HepG2 (cell line): Measurements from ENCODE around the gene PSKH1. TPM values are rescaled to one million over a fixed set of nuclear protein-coding genes. Genes with fewer than 3 reads are reported as not detected.

Experiments
- AKAP8 ChIP-seq: sonication (generic); formaldehyde crosslinking; IDR thresholded peaks from 2 replicates; pipeline ENCODE4 v1.5.1; 2020; ENCODE audit warnings: mild to moderate bottlenecking, missing genetic modification reagents
- FOXK1 ChIP-seq: sonication (generic); formaldehyde crosslinking; IDR thresholded peaks from 2 replicates; pipeline ENCODE4 v1.4.0; 2020; ENCODE audit warnings: low read depth, missing genetic modification reagents, borderline replicate concordance
- ISX ChIP-seq: sonication (generic); formaldehyde crosslinking; conservative IDR thresholded peaks from 2 replicates; pipeline ENCODE4 v1.5.0; 2020; ENCODE audit warnings: missing genetic modification reagents
- MBNL3 ChIP-seq: fragments of 250-450 bp; sonication (Bioruptor Pico); conservative IDR thresholded peaks from 2 replicates; pipeline ENCODE4 v1.8.0; 2022; ENCODE audit warnings: mild to moderate bottlenecking, inconsistent platforms
- MIER3 ChIP-seq: IDR thresholded peaks from 2 replicates; pipeline ENCODE4 v1.6.1; 2016; ENCODE audit warnings: missing compliant biosample characterization, borderline replicate concordance
- PCBP2 ChIP-seq: fragments of 200-400 bp; formaldehyde crosslinking; optimal IDR thresholded peaks from 2 replicates; pipeline ENCODE3; 2018; ENCODE audit warnings: low read length, low read depth; ENCODE audit not compliant: poor library complexity, severe bottlenecking
- SP1 ChIP-seq, 2 experiments: fragments of 450-650 bp in 1 of 2; sonication (generic) in 1 of 2; formaldehyde crosslinking in 1 of 2; IDR thresholded peaks; 2 replicates each; pipeline versions ENCODE4 v1.4.0 to v1.6.1; 2016 to 2020; ENCODE audit warnings: missing genetic modification reagents in 1 of 2
- TAF15 ChIP-seq: fragments of 200-400 bp; formaldehyde crosslinking; IDR thresholded peaks from one replicate; pipeline ENCODE4 v1.6.1; 2018; ENCODE audit warnings: mild to moderate bottlenecking, low read depth, low read length; ENCODE audit not compliant: poor library complexity, severe bottlenecking
- ZBTB38 ChIP-seq: sonication (generic); formaldehyde crosslinking; IDR thresholded peaks from 2 replicates; pipeline ENCODE4 v1.5.1; 2020; ENCODE audit warnings: mild to moderate bottlenecking, missing genetic modification reagents
- ZBTB8A ChIP-seq: sonication (generic); formaldehyde crosslinking; IDR thresholded peaks from 2 replicates; pipeline ENCODE4 v1.4.0; 2020; ENCODE audit warnings: mild to moderate bottlenecking, low read depth, missing genetic modification reagents, borderline replicate concordance
- ZNF329 ChIP-seq: sonication (generic); formaldehyde crosslinking; IDR thresholded peaks from 2 replicates; pipeline ENCODE4 v1.9.0; 2021; ENCODE audit warnings: low read depth, mild to moderate bottlenecking, missing genetic modification reagents
- ZNF589 ChIP-seq: sonication (generic); formaldehyde crosslinking; conservative IDR thresholded peaks from 2 replicates; pipeline ENCODE4 v1.8.0; 2022; ENCODE audit warnings: mild to moderate bottlenecking, moderate library complexity, missing genetic modification reagents
- ZNF703 ChIP-seq: sonication (generic); formaldehyde crosslinking; IDR thresholded peaks from 2 replicates; pipeline ENCODE4 v1.5.1; 2020; ENCODE audit warnings: missing genetic modification reagents, mild to moderate bottlenecking, moderate library complexity, borderline replicate concordance
- ZNF792 ChIP-seq: IDR thresholded peaks from 2 replicates; pipeline ENCODE4 v1.6.1; 2016
- polyA plus RNA-seq, 8 experiments: library from polyadenylated mRNA; depleted of rRNA in 3 of 8; stranded (reverse) in 7 of 8; unstranded in 1 of 8; fragments of >200 nt; fragmentation: Illumina TruSeq in 4 of 8; extraction: Trizol in 4 of 8; gene quantifications; 2 replicates each; pipeline versions ENCODE4 v1.2.1 to v1.2.3, GENCODE V29; 2011 to 2016; ENCODE audit warnings: low read depth in 4 of 8, missing spikeins in 1 of 8, mixed read lengths in 1 of 8; ENCODE audit not compliant: insufficient read depth in 1 of 8
- total RNA-seq, 5 experiments: library from RNA; depleted of rRNA; stranded (reverse); fragments of >200 nt; fragmentation: Illumina TruSeq; extraction: Trizol; gene quantifications; 2 replicates each; pipeline ENCODE4 v1.2.3, GENCODE V29; 2016; ENCODE audit warnings: low read depth in 1 of 5
- TF ChIP-seq, protein P1 (sequence below): sonication (generic); formaldehyde crosslinking; IDR thresholded peaks from 2 replicates; pipeline ENCODE4 v1.8.0; 2022; ENCODE audit warnings: missing genetic modification reagents, mild to moderate bottlenecking, inconsistent platforms, borderline replicate concordance
- TF ChIP-seq, protein P2 (sequence below), 2 experiments: sonication (generic) in 1 of 2; formaldehyde crosslinking in 1 of 2; IDR thresholded peaks; 2 replicates each; pipeline versions ENCODE4 v1.6.1 to v1.9.0; 2014 to 2022; ENCODE audit warnings: antibody characterized with exemption in 1 of 2, borderline replicate concordance in 1 of 2, inconsistent platforms in 1 of 2, low read depth in 1 of 2, missing genetic modification reagents in 1 of 2
- TF ChIP-seq, protein P3 (sequence below): sonication (generic); formaldehyde crosslinking; IDR thresholded peaks from 2 replicates; pipeline ENCODE4 v1.8.0; 2023; ENCODE audit warnings: mild to moderate bottlenecking, missing genetic modification reagents
- TF ChIP-seq, protein P4 (sequence below): sonication (generic); formaldehyde crosslinking; IDR thresholded peaks from 2 replicates; pipeline ENCODE4 v1.5.0; 2020; ENCODE audit warnings: missing genetic modification reagents

The PSKH1 gene
- total and polyA plus RNA-seq, 2 of the 13 experiments (the other 11 are each of a cell fraction or from before 2014, with no cell fraction given) = 8.4 to 19.1 TPM

DNA sequence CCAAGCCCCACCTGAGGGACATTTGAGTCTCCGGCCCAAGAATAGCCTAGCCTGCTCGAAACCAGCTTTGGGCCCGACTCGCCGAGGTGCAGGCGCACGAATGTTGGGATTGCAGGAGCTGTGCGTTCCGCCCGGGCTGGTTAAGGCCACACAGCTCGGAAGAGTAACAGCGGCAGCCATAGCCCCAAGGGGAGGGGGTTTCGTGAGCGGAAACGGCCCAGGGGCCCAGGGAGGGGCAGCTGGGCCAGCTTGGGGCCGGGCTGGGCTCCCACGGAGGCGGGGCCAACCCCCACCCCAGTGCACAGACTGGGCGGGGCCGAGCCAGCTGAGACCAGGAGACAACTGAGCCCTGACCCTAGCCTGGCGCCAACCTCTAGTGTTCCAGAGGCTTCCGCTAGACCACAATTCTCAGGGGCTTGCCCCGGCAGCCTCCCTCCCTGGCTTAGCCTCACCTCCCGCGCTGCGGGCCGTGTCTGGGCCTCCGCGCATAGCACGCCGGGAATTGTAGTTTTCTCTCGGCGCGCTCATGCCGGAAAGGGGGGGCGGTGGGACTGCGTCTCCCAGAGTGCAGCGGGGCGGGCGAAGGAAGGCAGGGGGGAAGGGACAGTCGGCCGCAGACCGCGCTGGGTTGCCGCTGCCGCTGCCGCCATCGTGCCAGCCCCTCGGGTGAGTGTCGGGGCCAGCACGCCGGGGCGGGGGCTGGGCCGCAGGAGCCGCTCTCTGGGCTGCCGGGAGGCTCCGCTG, 46.6 kb upstream of the PSKH1 start, which contains the start of gene NUTF2 (continued):
- TF ChIP-seq, protein P1, sequence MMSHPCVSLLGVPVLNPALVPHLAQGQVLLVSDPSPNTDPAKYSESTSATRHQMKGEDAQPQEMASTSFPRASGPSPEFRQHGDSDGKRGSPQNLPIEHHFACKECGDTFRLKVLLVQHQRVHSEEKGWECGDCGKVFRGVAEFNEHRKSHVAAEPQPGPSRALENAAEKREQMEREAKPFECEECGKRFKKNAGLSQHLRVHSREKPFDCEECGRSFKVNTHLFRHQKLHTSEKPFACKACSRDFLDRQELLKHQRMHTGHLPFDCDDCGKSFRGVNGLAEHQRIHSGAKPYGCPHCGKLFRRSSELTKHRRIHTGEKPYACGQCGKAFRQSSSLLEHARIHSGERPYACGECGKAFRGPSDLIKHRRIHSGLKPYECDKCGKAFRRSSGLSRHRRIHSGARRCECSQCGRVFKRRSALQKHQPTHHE (CRISPR knock-in tag) = peak; percentile 50; the same call in 1 of the 2 replicates
- TF ChIP-seq, protein P2, sequence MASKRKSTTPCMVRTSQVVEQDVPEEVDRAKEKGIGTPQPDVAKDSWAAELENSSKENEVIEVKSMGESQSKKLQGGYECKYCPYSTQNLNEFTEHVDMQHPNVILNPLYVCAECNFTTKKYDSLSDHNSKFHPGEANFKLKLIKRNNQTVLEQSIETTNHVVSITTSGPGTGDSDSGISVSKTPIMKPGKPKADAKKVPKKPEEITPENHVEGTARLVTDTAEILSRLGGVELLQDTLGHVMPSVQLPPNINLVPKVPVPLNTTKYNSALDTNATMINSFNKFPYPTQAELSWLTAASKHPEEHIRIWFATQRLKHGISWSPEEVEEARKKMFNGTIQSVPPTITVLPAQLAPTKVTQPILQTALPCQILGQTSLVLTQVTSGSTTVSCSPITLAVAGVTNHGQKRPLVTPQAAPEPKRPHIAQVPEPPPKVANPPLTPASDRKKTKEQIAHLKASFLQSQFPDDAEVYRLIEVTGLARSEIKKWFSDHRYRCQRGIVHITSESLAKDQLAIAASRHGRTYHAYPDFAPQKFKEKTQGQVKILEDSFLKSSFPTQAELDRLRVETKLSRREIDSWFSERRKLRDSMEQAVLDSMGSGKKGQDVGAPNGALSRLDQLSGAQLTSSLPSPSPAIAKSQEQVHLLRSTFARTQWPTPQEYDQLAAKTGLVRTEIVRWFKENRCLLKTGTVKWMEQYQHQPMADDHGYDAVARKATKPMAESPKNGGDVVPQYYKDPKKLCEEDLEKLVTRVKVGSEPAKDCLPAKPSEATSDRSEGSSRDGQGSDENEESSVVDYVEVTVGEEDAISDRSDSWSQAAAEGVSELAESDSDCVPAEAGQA (IDR thresholded peaks at IDR 0.05; ENCODE audit: low read depth) = peak; percentile 76; the same call in 1 of the 2 replicates
- TF ChIP-seq, protein P2 (CRISPR knock-in tag; IDR thresholded peaks at IDR 0.05; ENCODE audit: borderline replicate concordance) = 0 out of 2 replicates have a peak, but pooled peaks have one; percentile 32
- 0 out of 2 replicates have a peak, but pooled peaks have one; percentile 41 for TF ChIP-seq ZBTB8A (CRISPR knock-in tag)
- peak; percentile 94; the same call in 1 of the 2 replicates for TF ChIP-seq ZNF589 (CRISPR knock-in tag)
- no peak for TF ChIP-seq MBNL3 (CRISPR knock-in tag)
- TF ChIP-seq ZNF703 (CRISPR knock-in tag) = peak; percentile 83; the same call in 1 of the 2 replicates
- TF ChIP-seq AKAP8 = peak; percentile 94
- TF ChIP-seq ZNF792 = peak; percentile 89; the same call in 1 of the 2 replicates
- peak; percentile 37 for TF ChIP-seq TAF15
- no peak for TF ChIP-seq SP1 (IDR thresholded peaks at IDR 0.05)
- peak; percentile 68 for TF ChIP-seq SP1 (CRISPR knock-in tag; IDR thresholded peaks at IDR 0.05)
- TF ChIP-seq ISX (CRISPR knock-in tag) = no peak
- TF ChIP-seq PCBP2 = no peak
- peak; percentile 89 for TF ChIP-seq FOXK1 (CRISPR knock-in tag)
- TF ChIP-seq ZNF329 = peak; percentile 54
- TF ChIP-seq, protein P3, sequence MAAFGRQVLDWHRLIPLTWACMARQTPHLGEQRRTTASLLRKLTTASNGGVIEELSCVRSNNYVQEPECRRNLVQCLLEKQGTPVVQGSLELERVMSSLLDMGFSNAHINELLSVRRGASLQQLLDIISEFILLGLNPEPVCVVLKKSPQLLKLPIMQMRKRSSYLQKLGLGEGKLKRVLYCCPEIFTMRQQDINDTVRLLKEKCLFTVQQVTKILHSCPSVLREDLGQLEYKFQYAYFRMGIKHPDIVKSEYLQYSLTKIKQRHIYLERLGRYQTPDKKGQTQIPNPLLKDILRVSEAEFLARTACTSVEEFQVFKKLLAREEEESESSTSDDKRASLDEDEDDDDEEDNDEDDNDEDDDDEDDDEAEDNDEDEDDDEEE (CRISPR knock-in tag) = peak; percentile 82; the same call in 1 of the 2 replicates
- TF ChIP-seq, protein P4, sequence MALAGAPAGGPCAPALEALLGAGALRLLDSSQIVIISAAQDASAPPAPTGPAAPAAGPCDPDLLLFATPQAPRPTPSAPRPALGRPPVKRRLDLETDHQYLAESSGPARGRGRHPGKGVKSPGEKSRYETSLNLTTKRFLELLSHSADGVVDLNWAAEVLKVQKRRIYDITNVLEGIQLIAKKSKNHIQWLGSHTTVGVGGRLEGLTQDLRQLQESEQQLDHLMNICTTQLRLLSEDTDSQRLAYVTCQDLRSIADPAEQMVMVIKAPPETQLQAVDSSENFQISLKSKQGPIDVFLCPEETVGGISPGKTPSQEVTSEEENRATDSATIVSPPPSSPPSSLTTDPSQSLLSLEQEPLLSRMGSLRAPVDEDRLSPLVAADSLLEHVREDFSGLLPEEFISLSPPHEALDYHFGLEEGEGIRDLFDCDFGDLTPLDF (CRISPR knock-in tag) = peak; percentile 97
- TF ChIP-seq ZBTB38 (CRISPR knock-in tag) = peak; percentile 80; the same call in 1 of the 2 replicates
- peak; percentile 62; the same call in 1 of the 2 replicates for TF ChIP-seq MIER3 (CRISPR knock-in tag)
